ENCODE measurements around the gene SPACA4. TPM values are rescaled to one million over a fixed set of nuclear protein-coding genes. Genes with fewer than 3 reads are reported as not detected.

The SPACA4 gene
- total and polyA plus RNA-seq, 9 donors: not detected

- WGBS (ENCODE audit: insufficient coverage): 85% methylated on average over 7 of the region's 12 CpGs
- DNase-seq: no peak
- Histone ChIP-seq H3K27me3 (ENCODE audit: control insufficient read depth, insufficient read depth, low read length) (no peaks in the 10 kb centered on the region), H3K4me1 (ENCODE audit: control insufficient read depth, insufficient read depth, low read length) (peaks cover 31% of the 10 kb centered on the region), H3K36me3 (ENCODE audit: control insufficient read depth, insufficient read depth, low read length) (no peaks in the 10 kb centered on the region), H3K4me3 (ENCODE audit: low read length) (no peak overlapping the region), H3K27ac (ENCODE audit: low read length) (no peak overlapping the region), H3K9me3 (replicated peaks; ENCODE audit: control insufficient read depth, low read depth, low read length) (no peaks in the 10 kb centered on the region)
Measured at GRCh38 chr19:48650974-48651682, 44.6 kb downstream of the SPACA4 start.

DNA sequence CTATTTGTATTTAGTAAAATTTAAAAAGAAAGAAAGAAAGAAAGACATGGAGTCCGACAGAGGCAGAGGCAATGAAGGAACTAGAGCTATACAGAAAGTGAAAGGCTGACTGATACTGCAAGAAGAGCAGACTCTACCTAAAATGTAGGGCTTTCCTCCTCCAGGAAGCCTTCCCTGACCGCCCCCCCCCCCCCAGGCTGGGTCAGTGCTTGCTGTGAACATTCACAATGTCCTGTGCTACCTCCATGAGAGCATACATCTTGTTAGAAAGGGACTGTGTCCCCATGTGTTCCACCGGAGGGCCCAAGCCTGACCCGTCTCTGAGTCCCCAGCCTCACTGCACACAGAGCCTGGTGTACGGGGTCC lies 45.1 kb downstream of the SPACA4 start:
- Histone ChIP-seq H3K4me1 (ENCODE audit: control insufficient read depth, insufficient read depth, low read length) (peaks cover 30% of the 10 kb centered on the region), H3K27me3 (ENCODE audit: control insufficient read depth, insufficient read depth, low read length) (no peaks in the 10 kb centered on the region), H3K27ac (ENCODE audit: low read length) (no peak overlapping the region), H3K36me3 (ENCODE audit: control insufficient read depth, insufficient read depth, low read length) (no peaks in the 10 kb centered on the region), H3K4me3 (ENCODE audit: low read length) (no peak overlapping the region), H3K9me3 (replicated peaks; ENCODE audit: control insufficient read depth, low read depth, low read length) (no peaks in the 10 kb centered on the region)
- WGBS (ENCODE audit: insufficient coverage): 79% methylated on average over 3 of the region's 5 CpGs
- DNase-seq: no peak

GRCh38 chr19:48654299-48655059 lies 47.9 kb downstream of the SPACA4 start:
- Histone ChIP-seq H3K36me3 (ENCODE audit: control insufficient read depth, insufficient read depth, low read length) (no peaks in the 10 kb centered on the region), H3K4me1 (ENCODE audit: control insufficient read depth, insufficient read depth, low read length) (peaks cover 20% of the 10 kb centered on the region), H3K9me3 (replicated peaks; ENCODE audit: control insufficient read depth, low read depth, low read length) (no peaks in the 10 kb centered on the region), H3K27me3 (ENCODE audit: control insufficient read depth, insufficient read depth, low read length) (no peaks in the 10 kb centered on the region), H3K4me3 (ENCODE audit: low read length) (no peak overlapping the region), H3K27ac (ENCODE audit: low read length) (peak overlapping the region; percentile 47)
- WGBS (ENCODE audit: insufficient coverage): 18% methylated on average over 6 of the region's 11 CpGs
- peak; percentile 70 for DNase-seq

DNA sequence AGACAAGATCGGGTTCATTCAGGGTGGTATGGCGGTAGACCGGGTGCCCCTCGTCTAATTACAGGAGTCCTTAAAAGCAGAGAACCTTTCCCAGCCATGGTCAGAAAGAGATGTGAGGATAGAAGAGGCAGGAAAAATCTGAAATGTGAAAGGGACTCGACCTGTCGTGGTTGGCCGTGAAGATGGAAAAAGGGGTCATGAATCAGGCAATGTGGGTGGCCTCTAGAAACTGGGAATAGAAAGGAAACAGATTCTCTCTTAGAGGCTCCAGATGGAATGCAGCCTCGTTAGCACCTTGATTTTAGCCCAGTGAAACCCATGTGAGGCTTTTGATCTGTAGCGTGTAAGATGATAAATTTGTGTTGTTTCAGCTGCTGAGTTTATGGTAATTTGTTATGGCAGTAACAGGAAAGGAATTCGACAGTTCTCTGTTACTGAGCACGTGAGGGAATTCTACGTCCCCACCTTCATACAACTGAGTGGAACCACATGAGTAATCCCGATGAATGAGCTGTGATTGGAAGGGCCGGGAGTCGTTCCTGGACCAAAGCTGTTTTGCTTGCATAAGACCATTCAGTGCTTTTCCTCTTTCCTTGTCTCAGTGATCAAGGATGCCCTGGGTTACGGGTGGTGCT lies 50.4 kb downstream of the SPACA4 start:
- H3K4me3 ChIP-seq (ENCODE audit: low read length): no peak overlapping the region
- H3K4me1 ChIP-seq (ENCODE audit: control insufficient read depth, insufficient read depth, low read length): peaks cover 26% of the 10 kb centered on the region
- peak; percentile 77 for DNase-seq
- no peaks in the 10 kb centered on the region for H3K27me3 ChIP-seq (ENCODE audit: control insufficient read depth, insufficient read depth, low read length)
- no peaks in the 10 kb centered on the region for H3K36me3 ChIP-seq (ENCODE audit: control insufficient read depth, insufficient read depth, low read length)
- 32% methylated on average over 11 of the region's 16 CpGs for WGBS (ENCODE audit: insufficient coverage)
- peak overlapping the region; percentile 55 for H3K27ac ChIP-seq (ENCODE audit: low read length)
- H3K9me3 ChIP-seq (replicated peaks; ENCODE audit: control insufficient read depth, low read depth, low read length): no peaks in the 10 kb centered on the region

Other genes starting within 250 kb of the SPACA4 start
- 4.1 TPM for gene TMEM143, start 242.8 kb upstream of the SPACA4 start, total RNA-seq
- 10 to 100 TPM in 7 of 8 donors, 1 to 10 TPM in 1; 8.0 to 17.4 (median 15.0) TPM for gene TMEM143, start 242.8 kb upstream of the SPACA4 start, polyA plus RNA-seq (ENCODE audit: insufficient read depth in 1 of 8, insufficient read length in 8 of 8, low replicate concordance in 1 of 8)
- not detected for gene SYNGR4, start 242.4 kb upstream of the SPACA4 start, total RNA-seq
- under 1 TPM in 1 of 8 donors, not detected in 7; 0.17 TPM for gene SYNGR4, start 242.4 kb upstream of the SPACA4 start, polyA plus RNA-seq (ENCODE audit: insufficient read depth in 1 of 8, insufficient read length in 8 of 8, low replicate concordance in 1 of 8)
- gene KDELR1, start 215.2 kb upstream of the SPACA4 start, total RNA-seq: 57.5 TPM
- gene KDELR1, start 215.2 kb upstream of the SPACA4 start, polyA plus RNA-seq (ENCODE audit: insufficient read depth in 1 of 8, insufficient read length in 8 of 8, low replicate concordance in 1 of 8): 100 to 1,000 TPM; 104 to 162 (median 129) TPM
- gene GRIN2D, start 213.1 kb upstream of the SPACA4 start, total RNA-seq: 0.58 TPM
- 1 to 10 TPM in 7 of 8 donors, under 1 TPM in 1; 0.93 to 3.1 (median 2.1) TPM for gene GRIN2D, start 213.1 kb upstream of the SPACA4 start, polyA plus RNA-seq (ENCODE audit: insufficient read depth in 1 of 8, insufficient read length in 8 of 8, low replicate concordance in 1 of 8)
- 21.0 TPM for gene GRWD1, start 160.8 kb upstream of the SPACA4 start, total RNA-seq
- 10 to 100 TPM; 20.4 to 29.9 (median 25.8) TPM for gene GRWD1, start 160.8 kb upstream of the SPACA4 start, polyA plus RNA-seq (ENCODE audit: insufficient read depth in 1 of 8, insufficient read length in 8 of 8, low replicate concordance in 1 of 8)
- 0.49 TPM for gene KCNJ14, start 151.2 kb upstream of the SPACA4 start, total RNA-seq
- 1 to 10 TPM in 2 of 8 donors, under 1 TPM in 6; 0.48 to 1.2 (median 0.92) TPM for gene KCNJ14, start 151.2 kb upstream of the SPACA4 start, polyA plus RNA-seq (ENCODE audit: insufficient read depth in 1 of 8, insufficient read length in 8 of 8, low replicate concordance in 1 of 8)
- gene CYTH2, start 137.4 kb upstream of the SPACA4 start, total RNA-seq: 24.2 TPM
- 10 to 100 TPM; 37.4 to 54.5 (median 45.1) TPM for gene CYTH2, start 137.4 kb upstream of the SPACA4 start, polyA plus RNA-seq (ENCODE audit: insufficient read depth in 1 of 8, insufficient read length in 8 of 8, low replicate concordance in 1 of 8)
- gene LMTK3, start 94.9 kb upstream of the SPACA4 start, total RNA-seq: 0.04 TPM
- gene LMTK3, start 94.9 kb upstream of the SPACA4 start, polyA plus RNA-seq (ENCODE audit: insufficient read depth in 1 of 8, insufficient read length in 8 of 8, low replicate concordance in 1 of 8): under 1 TPM in 7 of 8 donors, not detected in 1; 0.03 to 0.39 (median 0.18) TPM
- 0.13 TPM for gene SULT2B1, start 54.6 kb upstream of the SPACA4 start, total RNA-seq
- gene SULT2B1, start 54.6 kb upstream of the SPACA4 start, polyA plus RNA-seq (ENCODE audit: insufficient read depth in 1 of 8, insufficient read length in 8 of 8, low replicate concordance in 1 of 8): 1 to 10 TPM in 1 of 8 donors, under 1 TPM in 6, not detected in 1; 0.11 to 2.9 (median 0.27) TPM
- gene FAM83E, start 8.3 kb downstream of the SPACA4 start, total RNA-seq: 0.13 TPM
- gene FAM83E, start 8.3 kb downstream of the SPACA4 start, polyA plus RNA-seq (ENCODE audit: insufficient read depth in 1 of 8, insufficient read length in 8 of 8, low replicate concordance in 1 of 8): 1 to 10 TPM in 1 of 8 donors, under 1 TPM in 6, not detected in 1; 0.11 to 1.2 (median 0.18) TPM
- gene RPL18, start 12.4 kb downstream of the SPACA4 start, total RNA-seq: 2,914 TPM
- gene RPL18, start 12.4 kb downstream of the SPACA4 start, polyA plus RNA-seq (ENCODE audit: insufficient read depth in 1 of 8, insufficient read length in 8 of 8, low replicate concordance in 1 of 8): 1,000 to 10,000 TPM; 1,793 to 2,160 (median 1,901) TPM
- 4.1 TPM for gene SPHK2, start 12.8 kb downstream of the SPACA4 start, total RNA-seq
- gene SPHK2, start 12.8 kb downstream of the SPACA4 start, polyA plus RNA-seq (ENCODE audit: insufficient read depth in 1 of 8, insufficient read length in 8 of 8, low replicate concordance in 1 of 8): 10 to 100 TPM in 4 of 8 donors, 1 to 10 TPM in 4; 7.0 to 11.8 (median 9.9) TPM
- gene DBP, start 30.6 kb downstream of the SPACA4 start, total RNA-seq: 9.8 TPM
- 10 to 100 TPM in 1 of 8 donors, 1 to 10 TPM in 7; 3.0 to 10.8 (median 6.2) TPM for gene DBP, start 30.6 kb downstream of the SPACA4 start, polyA plus RNA-seq (ENCODE audit: insufficient read depth in 1 of 8, insufficient read length in 8 of 8, low replicate concordance in 1 of 8)
- 6.2 TPM for gene CA11, start 39.4 kb downstream of the SPACA4 start, total RNA-seq
- gene CA11, start 39.4 kb downstream of the SPACA4 start, polyA plus RNA-seq (ENCODE audit: insufficient read depth in 1 of 8, insufficient read length in 8 of 8, low replicate concordance in 1 of 8): 10 to 100 TPM in 7 of 8 donors, 1 to 10 TPM in 1; 7.9 to 22.1 (median 14.0) TPM
- 0.18 TPM for gene NTN5, start 66.3 kb downstream of the SPACA4 start, total RNA-seq
- 1 to 10 TPM in 7 of 8 donors, under 1 TPM in 1; 0.64 to 8.5 (median 2.2) TPM for gene NTN5, start 66.3 kb downstream of the SPACA4 start, polyA plus RNA-seq (ENCODE audit: insufficient read depth in 1 of 8, insufficient read length in 8 of 8, low replicate concordance in 1 of 8)
- not detected for gene FUT2, start 89.2 kb downstream of the SPACA4 start, total RNA-seq
- gene FUT2, start 89.2 kb downstream of the SPACA4 start, polyA plus RNA-seq (ENCODE audit: insufficient read depth in 1 of 8, insufficient read length in 8 of 8, low replicate concordance in 1 of 8): 1 to 10 TPM in 4 of 8 donors, under 1 TPM in 4; 0.53 to 3.8 (median 0.95) TPM
- gene MAMSTR, start 113.0 kb downstream of the SPACA4 start, total RNA-seq: 29.2 TPM
- 100 to 1,000 TPM in 4 of 8 donors, 10 to 100 TPM in 4; 59.8 to 160 (median 113) TPM for gene MAMSTR, start 113.0 kb downstream of the SPACA4 start, polyA plus RNA-seq (ENCODE audit: insufficient read depth in 1 of 8, insufficient read length in 8 of 8, low replicate concordance in 1 of 8)
- 14.1 TPM for gene RASIP1, start 133.9 kb downstream of the SPACA4 start, total RNA-seq
- 10 to 100 TPM; 17.6 to 27.7 (median 25.0) TPM for gene RASIP1, start 133.9 kb downstream of the SPACA4 start, polyA plus RNA-seq (ENCODE audit: insufficient read depth in 1 of 8, insufficient read length in 8 of 8, low replicate concordance in 1 of 8)
- 0.04 TPM for gene IZUMO1, start 140.2 kb downstream of the SPACA4 start, total RNA-seq
- 1 to 10 TPM in 2 of 8 donors, under 1 TPM in 6; 0.20 to 1.1 (median 0.85) TPM for gene IZUMO1, start 140.2 kb downstream of the SPACA4 start, polyA plus RNA-seq (ENCODE audit: insufficient read depth in 1 of 8, insufficient read length in 8 of 8, low replicate concordance in 1 of 8)
- 1.1 TPM for gene FUT1, start 145.9 kb downstream of the SPACA4 start, total RNA-seq
- gene FUT1, start 145.9 kb downstream of the SPACA4 start, polyA plus RNA-seq (ENCODE audit: insufficient read depth in 1 of 8, insufficient read length in 8 of 8, low replicate concordance in 1 of 8): 1 to 10 TPM in 7 of 8 donors, under 1 TPM in 1; 0.75 to 1.5 (median 1.3) TPM
- not detected for gene FGF21, start 148.8 kb downstream of the SPACA4 start, total RNA-seq
- gene FGF21, start 148.8 kb downstream of the SPACA4 start, polyA plus RNA-seq (ENCODE audit: insufficient read depth in 1 of 8, insufficient read length in 8 of 8, low replicate concordance in 1 of 8): under 1 TPM in 1 of 8 donors, not detected in 7; 0.25 TPM
- gene BCAT2, start 204.3 kb downstream of the SPACA4 start, total RNA-seq: 18.8 TPM
- 10 to 100 TPM; 21.2 to 32.7 (median 24.6) TPM for gene BCAT2, start 204.3 kb downstream of the SPACA4 start, polyA plus RNA-seq (ENCODE audit: insufficient read depth in 1 of 8, insufficient read length in 8 of 8, low replicate concordance in 1 of 8)
- 2.7 TPM for gene HSD17B14, start 229.7 kb downstream of the SPACA4 start, total RNA-seq
- 1 to 10 TPM; 1.9 to 8.3 (median 4.3) TPM for gene HSD17B14, start 229.7 kb downstream of the SPACA4 start, polyA plus RNA-seq (ENCODE audit: insufficient read depth in 1 of 8, insufficient read length in 8 of 8, low replicate concordance in 1 of 8)

Measured in muscle of leg (tissue), 11 donors.